ENCODE results near the gene TMEM41A. TPM values are rescaled to one million over a fixed set of nuclear protein-coding genes. Genes with fewer than 3 reads are reported as not detected.

TMEM41A gene
- total RNA-seq, 1 donor from 2014 or later = 15.9 TPM

- no peak for TF ChIP-seq CTCF (IDR thresholded peaks at IDR 0.05)
- no peaks in the 10 kb centered on the region for H3K36me3 Mint-ChIP-seq (ENCODE audit: low read depth)
Measured at GRCh38 chr3:185532901-185533300, 34.1 kb upstream of the TMEM41A start.

GRCh38 chr3:185530856-185531255, 32.0 kb upstream of the TMEM41A start:
- Mint-ChIP-seq H3K4me1 (ENCODE audit: low read depth) (no peaks in the 10 kb centered on the region), H3K36me3 (ENCODE audit: low read depth) (no peaks in the 10 kb centered on the region), H3K27ac (ENCODE audit: unreplicated experiment) (no peak overlapping the region), H3K27me3 (ENCODE audit: low read depth) (peaks cover 8% of the 10 kb centered on the region), H3K4me3 (ENCODE audit: unreplicated experiment) (no peak overlapping the region), H3K9me3 (ENCODE audit: low read depth) (no peaks in the 10 kb centered on the region)
- no peak for TF ChIP-seq CTCF (IDR thresholded peaks at IDR 0.05)
- DNase-seq (ENCODE audit: low spot score) = no peak

More at GRCh38 chr3:185532901-185533300, 34.1 kb upstream of the TMEM41A start:
- Mint-ChIP-seq H3K4me3 (ENCODE audit: unreplicated experiment) (no peak overlapping the region), H3K4me1 (ENCODE audit: low read depth) (peaks cover 7% of the 10 kb centered on the region), H3K9me3 (ENCODE audit: low read depth) (no peaks in the 10 kb centered on the region), H3K27me3 (ENCODE audit: low read depth) (peaks cover 7% of the 10 kb centered on the region), H3K27ac (ENCODE audit: unreplicated experiment) (no peak overlapping the region)
- DNase-seq (ENCODE audit: low spot score) = no peak

- H3K9me3 Mint-ChIP-seq (ENCODE audit: low read depth) = no peaks in the 10 kb centered on the region
- H3K36me3 Mint-ChIP-seq (ENCODE audit: low read depth) = no peaks in the 10 kb centered on the region
- H3K27ac Mint-ChIP-seq (ENCODE audit: unreplicated experiment) = no peak overlapping the region
- no peaks in the 10 kb centered on the region for H3K4me1 Mint-ChIP-seq (ENCODE audit: low read depth)
- H3K27me3 Mint-ChIP-seq (ENCODE audit: low read depth) = peaks cover 17% of the 10 kb centered on the region
- TF ChIP-seq CTCF (IDR thresholded peaks at IDR 0.05) = no peak
- no peak for DNase-seq (ENCODE audit: low spot score)
- H3K4me3 Mint-ChIP-seq (ENCODE audit: unreplicated experiment) = no peak overlapping the region
Measured at GRCh38 chr3:185528532-185528931, 29.7 kb upstream of the TMEM41A start.

- no peak overlapping the region for H3K27ac Mint-ChIP-seq (ENCODE audit: unreplicated experiment)
Measured at GRCh38 chr3:185527364-185527763, 28.5 kb upstream of the TMEM41A start.

GRCh38 chr3:185526349-185526951, 27.6 kb upstream of the TMEM41A start:
- no peak for DNase-seq (ENCODE audit: low spot score)
- Mint-ChIP-seq H3K4me1 (ENCODE audit: low read depth) (no peaks in the 10 kb centered on the region), H3K36me3 (ENCODE audit: low read depth) (no peaks in the 10 kb centered on the region), H3K27ac (ENCODE audit: unreplicated experiment) (no peak overlapping the region), H3K4me3 (ENCODE audit: unreplicated experiment) (no peak overlapping the region), H3K27me3 (ENCODE audit: low read depth) (peaks cover 26% of the 10 kb centered on the region), H3K9me3 (ENCODE audit: low read depth) (no peaks in the 10 kb centered on the region)
- no peak for TF ChIP-seq CTCF (IDR thresholded peaks at IDR 0.05)

More at GRCh38 chr3:185527364-185527763, 28.5 kb upstream of the TMEM41A start:
- Mint-ChIP-seq H3K27me3 (ENCODE audit: low read depth) (peaks cover 18% of the 10 kb centered on the region), H3K4me3 (ENCODE audit: unreplicated experiment) (no peak overlapping the region), H3K9me3 (ENCODE audit: low read depth) (no peaks in the 10 kb centered on the region), H3K36me3 (ENCODE audit: low read depth) (no peaks in the 10 kb centered on the region), H3K4me1 (ENCODE audit: low read depth) (no peaks in the 10 kb centered on the region)
- DNase-seq (ENCODE audit: low spot score) = no peak
- TF ChIP-seq CTCF (IDR thresholded peaks at IDR 0.05) = no peak

All from chondrocyte (in vitro differentiated cells).